Heart left ventricle (tissue), 16 donors: ENCODE results near the gene BATF3. TPM values are rescaled to one million over a fixed set of nuclear protein-coding genes. Genes with fewer than 3 reads are reported as not detected.

Experiments used
- ATAC-seq, 4 donors: fragments of 200-7000 bp; cut with Tn5 transposase; one replicate each; pipeline ENCODE4 v1.9.1; 2020 to 2022; ENCODE audit warnings: moderate library complexity in 4 of 4, mild to moderate bottlenecking in 3 of 4, moderate number of reproducible peaks in 1 of 4
- DNase-seq, 5 donors: peaks; one replicate each; pipeline ENCODE4 v3.0.0-alpha.2; 2020
- H3K27ac ChIP-seq, 12 donors: fragments of 200-600 bp; sonication (generic) in 4 of 12; one replicate each; pipeline versions ENCODE4 v1.5.0 to v1.8.0; 2016 to 2022; ENCODE audit warnings: mild to moderate bottlenecking in 2 of 12
- H3K27me3 ChIP-seq, 9 donors: fragments of 200-600 bp; sonication (generic) in 2 of 9; one replicate each; pipeline versions ENCODE4 v1.5.1 to v1.8.0; 2016 to 2022; ENCODE audit warnings: mild to moderate bottlenecking in 3 of 9
- H3K36me3 ChIP-seq, 9 donors: fragments of 200-600 bp; sonication (generic) in 2 of 9; one replicate each; pipeline versions ENCODE4 v1.5.0 to v1.8.0; 2018 to 2022; ENCODE audit warnings: mild to moderate bottlenecking in 2 of 9
- H3K4me1 ChIP-seq, 12 donors: fragments of 200-600 bp; sonication (generic) in 4 of 12; one replicate each; pipeline versions ENCODE4 v1.5.0 to v1.8.0; 2016 to 2022; ENCODE audit warnings: mild to moderate bottlenecking in 3 of 12
- H3K4me3 ChIP-seq, 12 donors: fragments of 200-600 bp; sonication (generic) in 4 of 12; one replicate each; pipeline versions ENCODE4 v1.5.0 to v1.8.0; 2017 to 2022; ENCODE audit warnings: mild to moderate bottlenecking in 9 of 12, moderate library complexity in 4 of 12
- H3K9me3 ChIP-seq, 12 donors: fragments of 200-600 bp; sonication (generic) in 4 of 12; one replicate each; pipeline versions ENCODE4 v1.5.0 to v1.8.0; 2016 to 2022; ENCODE audit warnings: mild to moderate bottlenecking in 1 of 12
- CTCF ChIP-seq, 12 donors: fragments of 200-600 bp; sonication (generic) in 4 of 12; IDR thresholded peaks; one replicate each; pipeline versions ENCODE4 v1.5.0 to v1.8.0; 2018 to 2022; ENCODE audit warnings: antibody characterized with exemption in 12 of 12, mild to moderate bottlenecking in 5 of 12
- POLR2A ChIP-seq, 2 donors: fragments of 450-650 bp; IDR thresholded peaks; one replicate each; pipeline ENCODE4 v1.6.1; 2017; ENCODE audit warnings: antibody characterized with exemption in 2 of 2, mild to moderate bottlenecking in 2 of 2, moderate library complexity in 2 of 2
- WGBS, 4 donors: extraction: QIAGEN DNeasy Blood & Tissue Kit in 2 of 4; methylation state at CpG; one replicate each; pipeline versions ENCODE4 v1.1.5 to v1.1.7; 2013 to 2018; 5-methylcytosine and 5-hydroxymethylcytosine counted together
- intact Hi-C, 10 donors: fragments of 100-400 bp; cut with DNase I; formaldehyde crosslinking; loops; one replicate each; pipeline versions ENCODE4 v1.11.1 to v1.14.2; 2022
- polyA plus RNA-seq, 2 donors: library from polyadenylated mRNA; stranded (reverse); fragments of 200-250 nt; gene quantifications; one replicate each; pipeline ENCODE4 v1.2.3, GENCODE V29; 2013
- total RNA-seq, 9 donors: library from RNA; depleted of rRNA in 2 of 9; stranded (reverse); fragments of >200 nt in 2 of 9; fragmentation: NEBNext Ultra II Directional in 3 of 9; extraction: Animal tissue kit (Norgen Biotek cat#: 25700) in 3 of 9; gene quantifications; one replicate each; pipeline versions ENCODE4 v1.1.0 to v1.2.4, GENCODE V29; 2016 to 2023
- donor health status: ischemic (EF 13 %, LVEDD 7.1; RV severe dilation, severe dysfunction).
- donor health status: healthy with polysubstance abuse.
- donor health status: DM: no; HTN: yes; CAD: no.
- donor health status: DM: no; HTN: no; CAD: no.
- donor health status: ischemic (EF 25% LVEDD 6.9; RV normal size, moderate dysfunction).
- donor health status: ischemic (EF 25% LVEDD 5.7; RV mildly dilated, moderate dysfunction).
- donor health status: healthy.
- donor health status: DM: yes; HTN: yes; CAD: no.
- donor health status: ischemic (EF 35%, LVEDD 5.7; RV mildly dilated, moderate dysfunction).
- donor health status: nonischemic (EF 11% LVEDD 7.7; RV severe dilation, severe dysfunction).
- donor health status: DM: yes; HTN: yes; CAD: no.
- donor health status: PGD.
- donor health status: ischemic (EF 29% LVEDD 5.4; RV normal size, mild dysfunction).
- donor health status: nonischemic (EF 23%, LVEDD 6.1; RV moderate dilation, normal function).

The BATF3 gene
- total and polyA plus RNA-seq, 11 donors = 0.50 to 8.9 (median 1.2) TPM; not detected in 1

GRCh38 chr1:212738330-212738729 is 38.7 kb upstream of the BATF3 start:
- intact Hi-C loops = no loop called here

GRCh38 chr1:212737559-212737958 is 37.9 kb upstream of the BATF3 start:
- no peaks in the 10 kb centered on the region for H3K27me3 ChIP-seq
- no peaks in the 10 kb centered on the region for H3K4me1 ChIP-seq
- H3K36me3 ChIP-seq = peaks cover 0 to 11% (median 4%) of the 10 kb centered on the region in 9 donors
- H3K4me3 ChIP-seq = no peak overlapping the region
- H3K9me3 ChIP-seq = peaks cover 0 to 5% (median 0%) of the 10 kb centered on the region in 12 donors
- TF ChIP-seq CTCF (IDR thresholded peaks at IDR 0.05) = no peak
- no peak for TF ChIP-seq POLR2A (IDR thresholded peaks at IDR 0.05)
- no peak for ATAC-seq
- H3K27ac ChIP-seq = no peak overlapping the region
- intact Hi-C loops = no loop called here
- DNase-seq = no peak

More at GRCh38 chr1:212738330-212738729, 38.7 kb upstream of the BATF3 start:
- no peak overlapping the region for H3K4me3 ChIP-seq
- H3K36me3 ChIP-seq = peaks cover 0 to 9% (median 4%) of the 10 kb centered on the region in 9 donors
- no peak for DNase-seq
- H3K4me1 ChIP-seq = no peaks in the 10 kb centered on the region
- H3K9me3 ChIP-seq = peaks cover 0 to 5% (median 0%) of the 10 kb centered on the region in 12 donors
- no peaks in the 10 kb centered on the region for H3K27me3 ChIP-seq
- WGBS, 4 donors = 78 to 90% (median 82%) methylated on average over 1 of the region's 1 CpG
- no peak for ATAC-seq
- TF ChIP-seq CTCF (IDR thresholded peaks at IDR 0.05) = no peak
- no peak for TF ChIP-seq POLR2A (IDR thresholded peaks at IDR 0.05)
- no peak overlapping the region for H3K27ac ChIP-seq

GRCh38 chr1:212733109-212733508 is 33.5 kb upstream of the BATF3 start:
- no peaks in the 10 kb centered on the region for H3K4me1 ChIP-seq
- H3K4me3 ChIP-seq = no peak overlapping the region
- no peak overlapping the region for H3K27ac ChIP-seq
- H3K36me3 ChIP-seq = peaks cover 0 to 13% (median 2%) of the 10 kb centered on the region in 9 donors
- TF ChIP-seq CTCF (IDR thresholded peaks at IDR 0.05) (no peak), POLR2A (IDR thresholded peaks at IDR 0.05) (no peak)
- no peak for DNase-seq
- no peak for ATAC-seq
- intact Hi-C loops = no loop called here
- 96 to 97% (median 97%) methylated on average over 8 of the region's 8 CpGs for WGBS, 4 donors
- no peaks in the 10 kb centered on the region for H3K27me3 ChIP-seq
- H3K9me3 ChIP-seq = no peaks in the 10 kb centered on the region

- no peak overlapping the region for H3K27ac ChIP-seq
- ATAC-seq = no peak
- TF ChIP-seq CTCF (IDR thresholded peaks at IDR 0.05) = no peak
- TF ChIP-seq POLR2A (IDR thresholded peaks at IDR 0.05) = no peak
- no peak for DNase-seq
- no peaks in the 10 kb centered on the region for H3K9me3 ChIP-seq
- peaks cover 0 to 13% (median 0%) of the 10 kb centered on the region in 9 donors for H3K36me3 ChIP-seq
- no peaks in the 10 kb centered on the region for H3K4me1 ChIP-seq
- WGBS, 4 donors = 90 to 97% (median 92%) methylated on average over 1 of the region's 1 CpG
- intact Hi-C loops = no loop called here
- H3K27me3 ChIP-seq = no peaks in the 10 kb centered on the region
- no peak overlapping the region for H3K4me3 ChIP-seq
Measured at GRCh38 chr1:212731630-212732029, 32.0 kb upstream of the BATF3 start.
